GM23248 (cell line): ENCODE measurements around the gene INHBB. TPM values are rescaled to one million over a fixed set of nuclear protein-coding genes. Genes with fewer than 3 reads are reported as not detected.

Experiments
- DNase-seq: peaks from one replicate; pipeline ENCODE4 v3.0.0-alpha.2; 2015
- H2AFZ ChIP-seq: fragments of 200-600 bp; sonication (generic); 2 replicates; pipeline ENCODE4 v1.6.1; 2016; ENCODE audit warnings: antibody characterized with exemption
- H3F3A ChIP-seq: fragments of 200-600 bp; sonication (generic); 2 replicates; pipeline ENCODE4 v1.6.1; 2016; ENCODE audit warnings: mild to moderate bottlenecking, antibody characterized with exemption, mixed run types; ENCODE audit not compliant: insufficient read depth
- H3K27ac ChIP-seq: fragments of 200-600 bp; sonication (generic); 2 replicates; pipeline ENCODE4 v1.5.1; 2016; ENCODE audit warnings: mild to moderate bottlenecking
- H3K27me3 ChIP-seq: fragments of 200-600 bp; sonication (generic); replicated peaks from 2 replicates; pipeline ENCODE4 v1.6.1; 2016; ENCODE audit warnings: mild to moderate bottlenecking; ENCODE audit not compliant: insufficient read depth
- H3K36me3 ChIP-seq: fragments of 200-600 bp; sonication (generic); 2 replicates; pipeline ENCODE4 v1.6.1; 2016; ENCODE audit warnings: low read depth, mild to moderate bottlenecking
- H3K4me1 ChIP-seq: fragments of 200-600 bp; sonication (generic); 2 replicates; pipeline ENCODE4 v1.6.1; 2016; ENCODE audit warnings: mild to moderate bottlenecking; ENCODE audit not compliant: insufficient read depth
- H3K4me2 ChIP-seq: fragments of 200-600 bp; sonication (generic); one replicate; pipeline ENCODE4 v1.6.1; 2016; ENCODE audit warnings: mild to moderate bottlenecking; ENCODE audit not compliant: unreplicated experiment
- H3K4me3 ChIP-seq: fragments of 200-600 bp; sonication (generic); 2 replicates; pipeline ENCODE4 v1.5.1; 2016; ENCODE audit warnings: mild to moderate bottlenecking
- H3K79me2 ChIP-seq: fragments of 200-600 bp; sonication (generic); 2 replicates; pipeline ENCODE4 v1.6.1; 2016; ENCODE audit warnings: mild to moderate bottlenecking; ENCODE audit not compliant: insufficient read depth
- H3K9ac ChIP-seq: fragments of 200-600 bp; sonication (generic); 2 replicates; pipeline ENCODE4 v1.6.1; 2016; ENCODE audit warnings: mild to moderate bottlenecking
- H3K9me2 ChIP-seq: fragments of 200-600 bp; sonication (generic); 2 replicates; pipeline ENCODE4 v1.6.1; 2016; ENCODE audit warnings: mixed run types, mild to moderate bottlenecking, moderate library complexity; ENCODE audit not compliant: insufficient read depth
- H3K9me3 ChIP-seq: fragments of 200-600 bp; sonication (generic); one replicate; pipeline ENCODE4 v1.6.1; 2017; ENCODE audit warnings: low read depth
- H4K20me1 ChIP-seq: fragments of 200-600 bp; sonication (generic); 2 replicates; pipeline ENCODE4 v1.6.0; 2016; ENCODE audit not compliant: insufficient read depth
- EZH2 ChIP-seq: fragments of 200-600 bp; sonication (generic); IDR thresholded peaks from 2 replicates; pipeline ENCODE4 v1.6.1; 2018; ENCODE audit warnings: antibody characterized with exemption, mild to moderate bottlenecking; ENCODE audit not compliant: insufficient read depth, poor library complexity, severe bottlenecking
- EZH2phosphoT487 ChIP-seq: fragments of 200-600 bp; sonication (generic); IDR thresholded peaks from 2 replicates; pipeline ENCODE4 v1.6.1; 2018; ENCODE audit warnings: antibody characterized with exemption, moderate library complexity, mild to moderate bottlenecking, low read depth; ENCODE audit not compliant: insufficient read depth
- WGBS, 2 experiments: methylation state at CpG; one replicate each; pipeline ENCODE4 v1.1.6; 2015 to 2017; ENCODE audit warnings: low lambda C conversion rate in 2 of 2, low coverage in 1 of 2; ENCODE audit errors: missing lambda C conversion rate in 2 of 2; 5-methylcytosine and 5-hydroxymethylcytosine counted together
- in situ Hi-C: fragments of 300-500 bp; cut with MboI; formaldehyde crosslinking; loops from 2 replicates; pipeline ENCODE4 v1.15.0; 2020
- polyA plus RNA-seq: library from polyadenylated mRNA; unstranded; fragments of >200 nt; fragmentation: Nextera tagmentation; extraction: Ambion mirVana; gene quantifications from 2 replicates; pipeline ENCODE4 v1.2.1, GENCODE V29; 2016
- total RNA-seq: library from RNA; depleted of rRNA; stranded (reverse); fragments of >200 nt; shearing (Covaris generic); gene quantifications from 2 replicates; pipeline ENCODE4 v1.2.3, GENCODE V29; 2014

Gene INHBB
- total and polyA plus RNA-seq, 2 experiments from 2014 or later = 0.49 to 5.6 TPM

- no peak for DNase-seq
- Histone ChIP-seq H3K4me1 (no peaks in the 10 kb centered on the region), H3K4me3 (no peak overlapping the region), H2AFZ (no peak overlapping the region), H3K9me2 (no peaks in the 10 kb centered on the region), H3K79me2 (no peaks in the 10 kb centered on the region), H3K4me2 (no peak overlapping the region), H3K27ac (no peak overlapping the region), H3K9me3 (no peaks in the 10 kb centered on the region), H3K9ac (no peak overlapping the region), H3K36me3 (no peaks in the 10 kb centered on the region), H3K27me3 (peaks cover 14% of the 10 kb centered on the region), H4K20me1 (no peaks in the 10 kb centered on the region), H3F3A (no peaks in the 10 kb centered on the region)
- in situ Hi-C loops = no loop called here
- WGBS, 2 experiments = 86 to 87% methylated on average over 6 of the region's 6 CpGs
- TF ChIP-seq EZH2phosphoT487 (no peak), EZH2 (no peak)
These were observed 9.9 kb downstream of the INHBB start for GRCh38 chr2:120355780-120356266.

GRCh38 chr2:120357768-120358167, 11.8 kb downstream of the INHBB start:
- Histone ChIP-seq H3K9ac (no peak overlapping the region), H3K27me3 (peaks cover 14% of the 10 kb centered on the region), H4K20me1 (no peaks in the 10 kb centered on the region), H3K9me2 (no peaks in the 10 kb centered on the region), H3K79me2 (no peaks in the 10 kb centered on the region), H3F3A (no peaks in the 10 kb centered on the region), H3K4me3 (no peak overlapping the region), H3K36me3 (no peaks in the 10 kb centered on the region), H3K27ac (no peak overlapping the region), H3K4me1 (no peaks in the 10 kb centered on the region), H3K9me3 (no peaks in the 10 kb centered on the region), H3K4me2 (no peak overlapping the region), H2AFZ (no peak overlapping the region)
- in situ Hi-C loops = no loop called here
- no peak for TF ChIP-seq EZH2
- TF ChIP-seq EZH2phosphoT487 = no peak
- 63 to 71% methylated on average over 5 to 6 of the region's 6 CpGs for WGBS, 2 experiments
- no peak for DNase-seq

GRCh38 chr2:120358734-120359465, 13.0 kb downstream of the INHBB start:
- no peak overlapping the region for H3K9ac ChIP-seq
- H4K20me1 ChIP-seq = no peaks in the 10 kb centered on the region
- H3K27ac ChIP-seq = no peak overlapping the region
- H3K9me2 ChIP-seq = no peaks in the 10 kb centered on the region
- no peak overlapping the region for H3K4me2 ChIP-seq
- no peaks in the 10 kb centered on the region for H3K36me3 ChIP-seq
- H3K4me3 ChIP-seq = no peak overlapping the region
- peaks cover 14% of the 10 kb centered on the region for H3K27me3 ChIP-seq
- no peak overlapping the region for H2AFZ ChIP-seq
- no peaks in the 10 kb centered on the region for H3F3A ChIP-seq
- no peaks in the 10 kb centered on the region for H3K4me1 ChIP-seq
- no peaks in the 10 kb centered on the region for H3K79me2 ChIP-seq
- no peak for DNase-seq
- 82 to 85% methylated on average over 28 of the region's 28 CpGs for WGBS, 2 experiments
- H3K9me3 ChIP-seq = no peaks in the 10 kb centered on the region
- in situ Hi-C loops = no loop called here
- TF ChIP-seq EZH2 (no peak), EZH2phosphoT487 (no peak)

- no peaks in the 10 kb centered on the region for H3K79me2 ChIP-seq
- TF ChIP-seq EZH2 (no peak), EZH2phosphoT487 (no peak)
- in situ Hi-C loops = no loop called here
- H3K36me3 ChIP-seq = no peaks in the 10 kb centered on the region
- DNase-seq = peak; percentile 66
- H3F3A ChIP-seq = no peaks in the 10 kb centered on the region
- no peak overlapping the region for H3K4me3 ChIP-seq
- H3K27me3 ChIP-seq = peaks cover 14% of the 10 kb centered on the region
- H3K27ac ChIP-seq = no peak overlapping the region
- no peak overlapping the region for H3K9ac ChIP-seq
- H3K4me2 ChIP-seq = no peak overlapping the region
- H3K9me2 ChIP-seq = no peaks in the 10 kb centered on the region
- no peaks in the 10 kb centered on the region for H3K9me3 ChIP-seq
- no peak overlapping the region for H2AFZ ChIP-seq
- H3K4me1 ChIP-seq = no peaks in the 10 kb centered on the region
- no peaks in the 10 kb centered on the region for H4K20me1 ChIP-seq
- WGBS, 2 experiments = 61 to 64% methylated on average over 5 of the region's 5 CpGs
These were observed 14.4 kb downstream of the INHBB start for GRCh38 chr2:120360307-120360855.
